Mucosa of gallbladder (tissue), 1 donor: Measurements from ENCODE around the gene CAV2. TPM values are rescaled to one million over a fixed set of nuclear protein-coding genes. Genes with fewer than 3 reads are reported as not detected.
A peak's percentile ranks its signal among the peaks of the same experiment; 100 is the strongest.

Experiments used
- DNase-seq: peaks from one replicate; pipeline ENCODE4 v3.0.0-alpha.2; 2020; ENCODE audit warnings: low spot score
- total RNA-seq: library from RNA; stranded (reverse); gene quantifications from one replicate; pipeline ENCODE4 v1.2.1, GENCODE V29; 2021
- donor health status: DM: no; HTN: no; CAD: no.

CAV2 gene
- total RNA-seq, 1 donor from 2014 or later: 91.3 TPM

- peak; percentile 79 for DNase-seq
These were observed 25.2 kb downstream of the CAV2 start, which contains the start of gene CAV1 for GRCh38 chr7:116524609-116525297. Gene CAV1 (plus strand): TSS chr7:116525036. CDS start chr7:116525063, 27 bp downstream.

- DNase-seq: no peak
These were observed 25.9 kb downstream of the CAV2 start for GRCh38 chr7:116525298-116525912.

GRCh38 chr7:116525913-116526861, 26.6 kb downstream of the CAV2 start:
- DNase-seq: peak; percentile 62

- DNase-seq: no peak
These were observed 27.4 kb downstream of the CAV2 start for GRCh38 chr7:116526897-116527296.

- DNase-seq: no peak
These were observed 28.0 kb downstream of the CAV2 start for GRCh38 chr7:116527521-116527920.

GRCh38 chr7:116528008-116528789, 28.7 kb downstream of the CAV2 start:
- DNase-seq: peak; percentile 39

GRCh38 chr7:116529250-116529649, 29.7 kb downstream of the CAV2 start:
- DNase-seq: no peak

- no peak for DNase-seq
These were observed 30.7 kb downstream of the CAV2 start for GRCh38 chr7:116530107-116530820.

- DNase-seq: no peak
These were observed 32.7 kb downstream of the CAV2 start for GRCh38 chr7:116532102-116532688.

- DNase-seq: no peak
These were observed 35.3 kb downstream of the CAV2 start for GRCh38 chr7:116534790-116535189.

GRCh38 chr7:116535416-116535815, 35.9 kb downstream of the CAV2 start:
- no peak for DNase-seq

- DNase-seq: no peak
These were observed 38.6 kb downstream of the CAV2 start for GRCh38 chr7:116538138-116538537.

GRCh38 chr7:116539879-116540278, 40.3 kb downstream of the CAV2 start:
- no peak for DNase-seq

GRCh38 chr7:116540743-116541142, 41.2 kb downstream of the CAV2 start:
- DNase-seq: no peak

- no peak for DNase-seq
These were observed 42.4 kb downstream of the CAV2 start for GRCh38 chr7:116541951-116542350.

- no peak for DNase-seq
These were observed 43.1 kb downstream of the CAV2 start for GRCh38 chr7:116542618-116543017.

GRCh38 chr7:116543664-116544063, 44.1 kb downstream of the CAV2 start:
- DNase-seq: no peak

GRCh38 chr7:116544487-116544886, 44.9 kb downstream of the CAV2 start:
- DNase-seq: no peak

GRCh38 chr7:116545411-116545993, 46.0 kb downstream of the CAV2 start:
- no peak for DNase-seq

- DNase-seq: no peak
These were observed 46.5 kb downstream of the CAV2 start for GRCh38 chr7:116546054-116546453.
